GM21390 (cell line): ENCODE measurements around the gene CIDEA.
"Not testable (repeated sequence)": the region's sequence is repeated elsewhere in the genome, so short reads cannot be mapped to it uniquely, and the experiment has no call there.

Source experiments
- ATAC-seq: cut with Tn5 transposase; IDR thresholded peaks from one replicate; pipeline ENCODE4 v1.9.1; 2021; ENCODE audit not compliant: unreplicated experiment

Gene CIDEA

DNA sequence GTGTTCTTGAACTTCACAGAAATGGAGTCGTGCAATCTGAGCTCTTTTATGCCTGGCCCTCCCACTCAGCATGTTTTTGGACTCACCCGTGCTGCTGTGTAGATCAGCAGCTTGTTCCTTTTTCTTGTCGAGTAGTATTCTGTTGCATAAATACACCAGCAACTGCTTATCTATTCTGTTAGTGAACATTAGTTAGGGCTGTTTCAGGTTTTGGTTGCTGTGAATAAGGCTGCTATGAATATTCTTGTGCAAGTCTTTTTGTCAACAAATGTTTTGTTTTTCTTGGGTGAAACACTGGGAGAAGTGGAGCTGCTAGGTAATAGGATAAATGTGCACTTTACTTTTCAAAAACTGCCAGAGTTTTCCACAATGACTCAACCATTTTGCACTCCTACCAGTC is 15.3 kb upstream of the CIDEA start:
- no peak for ATAC-seq

DNA sequence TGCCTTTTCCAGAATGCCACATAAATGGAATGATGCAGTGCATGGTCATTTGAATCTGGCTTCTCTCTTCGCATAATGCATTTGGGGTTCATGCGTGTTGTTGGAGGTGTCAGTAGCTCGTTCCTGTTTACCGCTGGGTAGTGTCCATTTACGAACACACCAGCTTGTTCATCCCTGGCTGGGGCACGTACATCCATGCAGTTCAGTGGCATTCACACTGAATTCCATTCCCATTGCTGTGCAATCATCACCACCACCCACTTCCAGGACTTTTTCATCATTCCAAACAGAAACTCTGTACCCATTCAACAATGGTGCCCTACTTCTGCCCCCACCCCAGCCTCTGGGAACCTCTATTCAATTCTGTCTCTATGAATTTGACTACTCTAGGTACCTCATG is 14.7 kb upstream of the CIDEA start:
- no peak for ATAC-seq

GRCh38 chr18:12242658-12243260 is 11.4 kb upstream of the CIDEA start:
- ATAC-seq, result no peak

DNA sequence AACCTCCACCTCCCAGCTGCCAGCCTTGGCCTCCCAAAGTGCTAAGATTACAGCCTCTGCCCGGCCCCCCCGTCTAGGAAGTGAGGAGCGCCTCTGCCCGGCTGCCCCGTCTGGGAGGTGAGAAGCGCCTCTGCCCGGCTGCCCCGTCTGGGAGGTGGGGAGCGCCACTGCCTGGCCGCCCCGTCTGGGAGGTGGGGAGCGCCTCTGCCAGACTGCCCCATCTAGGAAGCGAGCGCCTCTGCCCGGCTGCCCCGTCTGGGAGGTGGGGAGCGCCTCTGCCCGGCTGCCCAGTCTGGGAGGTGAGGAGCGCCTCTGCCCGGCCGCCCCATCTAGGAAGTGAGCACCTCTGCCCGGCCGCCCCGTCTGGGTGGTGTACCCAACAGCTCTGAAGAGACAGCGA is 10.9 kb upstream of the CIDEA start:
- not testable (repeated sequence) for ATAC-seq

GRCh38 chr18:12245793-12246135 is 8.4 kb upstream of the CIDEA start:
- ATAC-seq, result no peak

DNA sequence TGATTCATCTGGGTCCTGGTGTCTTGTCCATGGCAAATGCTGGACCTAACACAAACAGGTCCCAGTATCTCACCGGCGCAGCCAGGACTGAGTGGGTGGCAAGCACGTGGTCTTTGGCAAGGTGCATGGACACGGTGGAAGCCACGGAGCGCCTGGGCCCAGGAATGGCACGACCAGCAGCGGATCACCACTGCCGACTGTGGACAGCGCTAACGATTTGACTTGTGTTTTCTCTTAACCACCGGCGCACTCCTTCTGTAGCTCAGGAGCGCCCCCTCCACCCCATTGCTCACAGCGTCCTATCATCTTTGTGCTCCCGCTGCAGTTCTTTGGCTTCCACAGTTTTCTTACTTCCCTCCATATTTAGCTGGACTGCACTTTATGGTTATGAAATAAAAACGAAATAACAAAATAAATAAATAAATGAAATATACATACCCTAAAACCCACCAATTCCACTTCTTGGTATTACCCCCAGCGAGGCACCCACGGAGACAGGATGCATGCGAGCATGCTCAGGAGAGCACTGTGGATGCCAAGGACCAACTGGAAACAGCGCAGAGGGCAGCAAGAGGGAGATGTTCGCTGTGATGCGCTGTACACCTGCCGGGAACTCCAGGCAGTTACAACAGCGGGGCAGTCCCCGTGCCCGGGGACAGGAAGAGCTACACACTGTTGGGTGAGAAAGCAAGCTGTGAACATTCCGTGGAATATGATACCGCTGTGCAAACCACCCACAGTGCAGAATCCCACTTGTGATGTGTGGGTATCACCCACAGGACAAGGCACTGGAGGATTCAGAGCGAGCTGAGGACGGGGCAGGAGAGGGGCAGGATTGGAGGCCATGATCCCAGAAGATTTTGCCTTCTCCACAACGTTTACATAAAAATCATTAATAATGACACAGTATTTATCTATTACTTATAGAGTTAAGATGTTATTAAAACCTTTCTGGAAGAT is 7.0 kb upstream of the CIDEA start:
- ATAC-seq, result no peak

- no peak for ATAC-seq
Observed at GRCh38 chr18:12247946-12248345, 6.2 kb upstream of the CIDEA start.

GRCh38 chr18:12248926-12249720 is 5.0 kb upstream of the CIDEA start:
- no peak for ATAC-seq

DNA sequence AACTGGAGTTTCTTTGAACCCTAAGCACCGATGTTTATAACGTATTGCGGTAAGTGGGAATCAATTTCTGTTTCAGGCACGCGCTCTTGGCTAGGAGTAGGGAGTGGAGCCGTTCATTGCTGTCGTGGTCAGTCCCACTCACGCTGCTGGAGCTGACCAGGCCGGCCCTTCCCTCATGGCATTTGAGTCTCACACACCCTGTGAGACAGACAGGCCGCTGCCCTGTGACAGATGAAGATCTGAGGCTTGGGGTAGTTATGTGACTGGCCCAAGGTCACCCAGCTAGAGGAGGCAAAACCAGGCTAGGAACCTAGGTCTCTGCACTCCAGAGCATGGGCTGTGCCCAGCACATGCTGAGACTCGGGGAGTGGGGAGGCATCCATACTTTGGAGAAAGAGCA is 2.9 kb upstream of the CIDEA start:
- no peak for ATAC-seq

DNA sequence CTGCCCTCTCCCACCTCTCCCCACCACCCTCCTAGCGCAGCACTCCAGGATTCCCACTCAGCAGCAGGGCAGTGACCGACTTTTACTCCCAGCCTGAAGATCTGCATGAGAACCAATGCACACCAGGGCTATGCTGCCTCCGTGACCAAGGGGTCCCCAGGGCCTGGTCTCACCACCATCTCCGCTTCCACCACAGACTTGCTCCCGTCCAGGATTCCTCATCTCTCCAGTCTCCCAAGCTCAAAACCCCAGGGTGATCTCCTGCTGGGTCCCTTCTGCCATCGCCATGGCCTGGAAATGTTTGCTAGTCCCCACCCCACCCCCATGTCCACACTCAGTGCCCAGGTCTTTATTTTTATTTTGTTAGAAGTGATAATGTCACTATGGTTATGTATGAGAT is 2.1 kb upstream of the CIDEA start:
- no peak for ATAC-seq

GRCh38 chr18:12253027-12253426 is 1.1 kb upstream of the CIDEA start:
- no peak for ATAC-seq

DNA sequence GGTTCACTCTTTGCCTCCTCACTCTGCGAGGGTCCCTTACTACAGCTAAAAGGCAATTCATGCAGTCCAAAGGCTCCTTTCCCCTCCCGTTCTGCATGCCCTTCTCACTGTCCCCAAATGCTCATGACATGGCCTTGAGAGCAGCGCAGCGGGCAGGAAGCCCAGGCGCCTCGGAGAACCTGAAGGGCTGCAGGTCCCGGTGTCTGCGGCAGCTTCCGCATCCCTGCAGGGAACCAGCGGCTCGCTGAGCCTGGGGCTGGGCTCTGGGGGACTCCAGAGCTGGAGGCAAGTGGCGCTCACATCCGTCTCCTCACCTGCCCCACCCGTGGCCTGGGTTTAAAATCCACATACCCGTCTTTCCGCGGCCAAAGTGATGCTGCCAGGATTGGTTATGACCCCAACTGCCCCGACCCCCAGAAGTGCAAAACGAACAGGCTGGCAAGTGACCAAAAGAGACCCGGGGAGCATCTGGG is 462 bp upstream of the CIDEA start:
- ATAC-seq, result no peak

- ATAC-seq, result no peak
Observed at GRCh38 chr18:12254820-12255511, 805 bp downstream of the CIDEA start.

GRCh38 chr18:12255626-12256026 is 1.5 kb downstream of the CIDEA start:
- no peak for ATAC-seq

GRCh38 chr18:12256951-12257350 is 2.8 kb downstream of the CIDEA start:
- ATAC-seq, result no peak

DNA sequence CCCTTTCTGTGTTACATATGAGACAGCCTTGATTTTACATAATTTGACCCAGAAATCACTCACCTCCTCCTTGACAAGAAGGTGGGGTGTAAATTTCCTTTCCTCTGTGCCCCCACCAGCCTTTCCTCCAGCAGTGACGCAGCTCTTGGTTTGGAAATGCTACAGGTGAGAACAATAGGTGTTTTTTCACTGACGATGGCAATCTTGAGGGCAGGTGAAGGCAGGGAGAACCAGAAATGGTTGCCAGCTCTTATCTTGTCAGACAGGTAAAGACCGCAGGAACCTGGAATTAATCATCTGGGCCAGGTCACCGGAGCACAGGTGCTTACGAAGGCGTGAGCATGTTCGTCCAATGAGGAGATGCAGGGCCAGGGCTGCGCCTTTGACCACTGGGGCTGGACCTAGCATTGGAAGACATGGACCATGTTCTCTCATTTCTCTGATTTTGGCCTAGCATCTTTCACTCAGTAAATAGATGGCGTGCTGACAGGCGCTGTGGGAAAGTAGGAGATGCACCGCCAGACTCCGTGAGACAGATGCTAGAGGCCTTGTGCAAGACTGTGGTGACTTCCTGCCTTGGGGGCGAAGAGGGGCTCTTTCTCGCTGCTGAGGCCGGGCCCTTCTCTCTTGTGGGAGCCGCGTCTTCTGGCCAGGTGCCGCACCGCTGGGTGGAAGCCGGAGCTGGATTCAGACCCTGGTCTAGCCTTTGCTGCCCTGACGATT is 4.0 kb downstream of the CIDEA start:
- ATAC-seq, result no peak

DNA sequence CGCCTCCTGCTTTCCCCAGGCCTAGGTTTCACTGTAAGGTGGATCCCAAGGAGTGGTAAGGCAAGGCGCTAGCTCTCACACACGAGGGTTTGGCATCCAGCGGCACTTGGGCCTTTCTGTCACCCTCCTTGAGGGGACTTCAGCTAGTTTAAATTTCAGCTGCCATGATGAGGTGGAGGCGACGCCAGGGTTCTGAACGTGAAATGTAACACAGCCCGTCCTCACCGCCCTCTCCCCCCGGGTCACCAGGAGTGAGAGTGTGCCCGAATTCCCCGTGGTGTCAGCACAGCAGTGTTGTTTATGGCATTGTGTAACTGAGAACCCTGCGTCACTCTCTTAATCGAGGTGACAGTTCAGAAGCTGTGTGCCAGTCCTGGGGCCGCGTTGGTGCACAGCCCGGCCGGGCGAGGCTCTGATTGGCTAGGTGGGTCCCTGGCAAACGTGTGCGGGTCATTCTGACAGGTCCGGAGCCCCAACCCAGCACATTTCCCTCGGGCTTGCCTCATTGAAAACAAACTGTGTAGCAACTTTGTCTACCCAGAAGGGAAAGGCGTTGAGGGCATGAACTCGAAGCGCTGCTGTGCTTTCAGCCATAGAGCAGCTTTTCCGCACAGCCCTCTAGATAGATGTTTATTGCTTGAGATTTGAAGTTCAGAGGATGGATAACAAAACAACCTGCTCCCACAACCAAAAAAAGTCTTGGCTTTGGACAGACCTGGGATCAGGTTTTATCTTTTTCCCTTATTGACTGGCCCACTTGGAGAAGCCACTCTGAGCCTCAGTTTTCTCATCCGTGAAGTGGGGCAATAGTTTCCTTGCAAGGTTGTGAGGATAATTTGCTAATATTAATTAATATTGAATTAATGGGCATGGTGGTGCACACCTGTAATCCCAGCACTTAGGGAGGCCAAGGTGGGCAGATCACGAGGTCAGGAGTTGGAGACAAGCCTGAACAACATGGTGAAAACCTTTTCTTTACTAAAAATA is 4.9 kb downstream of the CIDEA start:
- no peak for ATAC-seq

DNA sequence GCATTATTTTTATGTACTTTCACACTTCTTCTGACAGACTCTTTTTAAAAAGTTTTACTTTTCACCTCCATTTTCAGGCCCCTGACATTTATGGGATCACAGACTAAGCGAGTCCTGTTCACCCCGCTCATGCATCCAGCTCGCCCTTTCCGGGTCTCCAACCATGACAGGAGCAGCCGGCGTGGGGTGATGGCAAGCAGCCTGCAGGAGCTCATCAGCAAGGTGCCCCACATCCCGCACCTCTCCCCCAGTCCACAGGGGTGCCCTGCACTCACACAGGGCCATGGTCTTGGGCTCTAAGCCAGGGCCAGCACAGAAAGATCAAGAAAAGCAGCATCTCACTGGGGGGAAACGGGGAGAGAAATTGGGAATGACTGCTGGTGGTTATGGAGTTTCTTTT is 8.6 kb downstream of the CIDEA start:
- no peak for ATAC-seq

- no peak for ATAC-seq
Observed at GRCh38 chr18:12264864-12265263, 10.7 kb downstream of the CIDEA start.
